HUES6 (cell line): ENCODE results near the gene UBA1.

Experiments
- H3K27ac ChIP-seq: 2 replicates; pipeline ENCODE4 v1.7.0; 2013; ENCODE audit warnings: low read depth, mild to moderate bottlenecking, low read length, inconsistent platforms
- H3K27me3 ChIP-seq: 2 replicates; pipeline ENCODE4 v1.6.1; 2013; ENCODE audit warnings: low read length; ENCODE audit not compliant: control insufficient read depth, insufficient read depth
- H3K36me3 ChIP-seq: 2 replicates; pipeline ENCODE4 v1.6.1; 2013; ENCODE audit warnings: low read length; ENCODE audit not compliant: control insufficient read depth, insufficient read depth
- H3K4me1 ChIP-seq: 2 replicates; pipeline ENCODE4 v1.6.1; 2013; ENCODE audit warnings: low read length; ENCODE audit not compliant: control insufficient read depth, insufficient read depth
- H3K4me3 ChIP-seq: 2 replicates; pipeline ENCODE4 v1.5.1; 2013; ENCODE audit warnings: low read depth, low read length
- H3K9ac ChIP-seq: one replicate; pipeline ENCODE4 v1.6.1; 2013; ENCODE audit warnings: mild to moderate bottlenecking, low read length
- H3K9me3 ChIP-seq: 2 replicates; pipeline ENCODE4 v1.6.1; 2013; ENCODE audit warnings: low read depth, low read length; ENCODE audit not compliant: control insufficient read depth, insufficient read depth

The UBA1 gene

DNA sequence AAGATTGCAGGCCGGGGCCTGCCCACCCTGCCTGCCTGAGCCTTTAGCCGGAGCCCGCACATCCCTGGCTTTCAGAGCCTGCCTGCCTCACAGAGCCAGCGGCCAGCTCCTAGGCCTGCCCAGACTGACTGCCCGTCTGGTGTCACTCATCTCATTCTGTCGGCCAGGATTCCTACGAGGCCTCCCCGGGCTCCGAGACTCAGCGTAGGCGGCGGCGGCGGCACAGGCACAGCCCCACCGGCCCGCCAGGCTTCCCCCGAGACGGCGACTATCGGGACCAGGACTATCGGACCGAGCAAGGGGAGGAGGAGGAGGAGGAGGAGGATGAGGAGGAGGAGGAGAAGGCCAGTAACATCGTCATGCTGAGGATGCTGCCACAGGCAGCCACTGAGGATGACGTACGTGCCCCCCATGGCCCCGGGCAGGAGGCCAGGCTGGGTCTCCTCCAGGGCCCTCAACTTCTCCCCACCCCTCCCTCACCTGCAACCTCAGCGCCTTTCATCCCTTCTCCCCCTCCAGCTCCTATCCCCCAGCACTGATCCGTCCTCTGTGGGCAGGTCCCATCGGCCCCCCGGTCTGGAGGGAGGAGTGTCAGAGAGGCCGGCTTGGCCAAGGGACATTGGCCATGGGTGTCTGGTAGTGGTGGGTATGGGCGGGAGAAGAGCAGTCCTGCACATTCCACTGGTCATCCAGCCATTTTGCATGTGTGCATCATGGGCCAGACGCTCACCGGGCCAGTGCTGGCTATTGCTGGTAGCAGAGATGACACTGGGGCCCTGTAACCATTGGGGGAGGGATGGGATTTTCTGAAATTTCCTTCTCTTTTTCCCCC, 22.6 kb upstream of the UBA1 start:
- no peaks in the 10 kb centered on the region for H3K4me1 ChIP-seq
- H3K27ac ChIP-seq: no peak overlapping the region
- peaks cover 74% of the 10 kb centered on the region for H3K36me3 ChIP-seq
- no peaks in the 10 kb centered on the region for H3K27me3 ChIP-seq
- no peak overlapping the region for H3K4me3 ChIP-seq
- H3K9me3 ChIP-seq: no peaks in the 10 kb centered on the region
- no peak overlapping the region for H3K9ac ChIP-seq

GRCh38 chrX:47171996-47172395, 21.6 kb upstream of the UBA1 start:
- H3K9me3 ChIP-seq: no peaks in the 10 kb centered on the region
- no peaks in the 10 kb centered on the region; the same call in 1 of the 2 replicates for H3K27me3 ChIP-seq
- no peak overlapping the region for H3K27ac ChIP-seq
- no peak overlapping the region for H3K4me3 ChIP-seq
- no peaks in the 10 kb centered on the region for H3K4me1 ChIP-seq
- peaks cover 84% of the 10 kb centered on the region for H3K36me3 ChIP-seq
- no peak overlapping the region for H3K9ac ChIP-seq

DNA sequence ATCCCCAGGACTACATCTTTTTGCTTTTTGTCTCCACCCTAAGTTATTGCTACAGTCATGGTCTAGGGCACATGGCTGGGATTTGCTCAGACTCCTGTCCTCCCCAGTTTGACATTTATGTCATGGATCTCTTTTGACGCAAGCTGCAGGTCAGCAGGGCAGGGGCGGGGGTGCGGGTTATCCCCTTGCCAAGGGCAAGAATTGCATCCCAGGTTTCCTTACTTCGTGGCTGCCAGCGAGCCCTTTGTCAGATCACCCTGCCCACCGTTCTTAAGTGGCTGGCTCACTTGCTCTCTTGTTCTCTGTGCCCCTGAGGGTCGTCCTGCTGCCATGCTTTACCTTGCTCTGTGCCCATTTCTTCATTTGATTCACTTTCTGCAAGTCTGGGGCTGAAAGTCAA, 21.1 kb upstream of the UBA1 start:
- Histone ChIP-seq H3K27ac (no peak overlapping the region), H3K4me3 (no peak overlapping the region), H3K27me3 (no peaks in the 10 kb centered on the region; the same call in 1 of the 2 replicates), H3K4me1 (no peaks in the 10 kb centered on the region), H3K9ac (no peak overlapping the region), H3K9me3 (no peaks in the 10 kb centered on the region), H3K36me3 (peaks cover 89% of the 10 kb centered on the region)

GRCh38 chrX:47172971-47173792, 20.4 kb upstream of the UBA1 start:
- H3K27ac ChIP-seq: no peak overlapping the region
- no peak overlapping the region for H3K9ac ChIP-seq
- H3K36me3 ChIP-seq: peaks cover 95% of the 10 kb centered on the region
- H3K4me1 ChIP-seq: no peaks in the 10 kb centered on the region
- H3K9me3 ChIP-seq: no peaks in the 10 kb centered on the region
- no peaks in the 10 kb centered on the region; the same call in 1 of the 2 replicates for H3K27me3 ChIP-seq
- no peak overlapping the region for H3K4me3 ChIP-seq

DNA sequence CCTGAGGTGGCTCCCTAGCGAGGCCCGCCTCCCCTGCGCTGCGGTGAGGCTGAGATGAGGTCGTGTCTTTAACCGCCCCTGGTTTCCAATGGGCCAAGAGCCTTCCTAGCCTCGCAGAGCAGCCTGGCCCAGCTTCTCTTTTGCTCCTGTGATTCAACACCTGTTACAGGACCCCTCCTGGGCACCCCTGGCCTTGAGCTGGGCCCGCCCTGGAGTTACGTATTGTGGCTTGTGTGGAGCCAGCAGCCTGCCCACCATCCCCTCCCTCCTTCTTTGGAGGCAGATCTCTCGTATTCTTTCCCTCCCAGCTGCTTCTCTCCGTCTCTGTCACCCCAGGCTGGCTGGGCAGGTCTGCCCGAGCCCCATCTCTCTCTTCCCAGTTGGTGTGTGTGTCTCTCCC, 19.3 kb upstream of the UBA1 start:
- Histone ChIP-seq H3K36me3 (peaks cover 99% of the 10 kb centered on the region), H3K9me3 (no peaks in the 10 kb centered on the region), H3K4me3 (no peak overlapping the region), H3K27me3 (no peaks in the 10 kb centered on the region; the same call in 1 of the 2 replicates), H3K4me1 (no peaks in the 10 kb centered on the region), H3K9ac (no peak overlapping the region), H3K27ac (no peak overlapping the region)

- Histone ChIP-seq H3K4me1 (no peaks in the 10 kb centered on the region), H3K27ac (no peak overlapping the region), H3K4me3 (no peak overlapping the region), H3K27me3 (no peaks in the 10 kb centered on the region; the same call in 1 of the 2 replicates), H3K9me3 (no peaks in the 10 kb centered on the region), H3K36me3 (peaks cover 99% of the 10 kb centered on the region), H3K9ac (no peak overlapping the region)
Measured at GRCh38 chrX:47174846-47175587, 18.6 kb upstream of the UBA1 start.

DNA sequence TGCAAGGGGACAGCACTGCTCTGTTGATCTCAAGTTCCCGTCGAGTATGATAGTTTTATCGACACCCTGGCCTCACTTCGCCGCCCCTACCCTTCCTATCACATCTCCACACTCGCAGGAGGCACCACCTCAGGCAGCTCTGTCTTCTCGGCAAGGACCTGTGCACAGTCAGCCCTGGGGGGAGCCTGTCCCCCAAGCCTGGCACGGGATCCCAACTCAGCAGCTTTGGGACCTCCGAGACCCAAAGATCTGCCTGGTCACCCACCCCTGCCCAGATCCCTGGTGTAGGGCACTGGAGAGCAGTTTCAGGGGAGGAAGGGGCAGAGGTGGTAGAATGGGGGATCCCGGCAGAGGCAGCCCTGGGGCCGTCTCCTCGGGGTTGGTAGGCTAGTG, 18.0 kb upstream of the UBA1 start:
- Histone ChIP-seq H3K4me1 (no peaks in the 10 kb centered on the region), H3K27ac (no peak overlapping the region), H3K9me3 (no peaks in the 10 kb centered on the region), H3K4me3 (no peak overlapping the region), H3K36me3 (peaks cover 99% of the 10 kb centered on the region), H3K9ac (no peak overlapping the region), H3K27me3 (no peaks in the 10 kb centered on the region; the same call in 1 of the 2 replicates)

DNA sequence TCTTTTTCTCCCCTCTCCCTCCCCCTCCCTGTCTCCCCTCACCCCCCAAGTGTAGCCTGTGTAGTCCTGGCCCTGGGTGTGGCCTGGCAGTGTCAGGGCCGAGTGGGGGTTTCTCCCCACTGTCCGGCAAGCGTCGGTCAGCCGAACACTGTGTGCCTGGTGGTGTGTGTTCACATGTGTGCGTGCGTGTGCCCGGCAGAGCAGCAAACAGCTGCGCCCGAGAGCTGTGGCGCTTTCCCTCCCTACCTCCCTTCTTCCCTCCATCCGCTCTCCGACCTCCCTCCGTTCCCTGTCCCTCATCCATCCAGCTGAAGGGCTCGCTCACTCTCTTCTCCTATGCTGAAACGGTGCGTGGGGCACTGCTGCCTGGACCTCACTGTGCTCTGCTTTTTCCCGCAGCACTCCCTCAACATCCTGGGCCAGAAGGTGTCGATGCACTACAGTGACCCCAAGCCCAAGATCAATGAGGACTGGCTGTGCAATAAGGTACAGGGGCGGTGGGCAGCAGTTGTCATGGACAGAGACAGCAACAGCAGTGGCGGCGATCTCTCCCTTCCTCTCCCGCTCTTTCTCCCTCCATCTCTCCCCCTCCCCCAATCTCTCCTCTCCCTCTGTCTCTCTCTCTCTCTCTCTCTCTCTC, 17.4 kb upstream of the UBA1 start:
- Histone ChIP-seq H3K9ac (peak overlapping the region; percentile 37), H3K4me1 (no peaks in the 10 kb centered on the region), H3K4me3 (no peak overlapping the region), H3K9me3 (no peaks in the 10 kb centered on the region), H3K36me3 (peaks cover 98% of the 10 kb centered on the region), H3K27me3 (no peaks in the 10 kb centered on the region; the same call in 1 of the 2 replicates), H3K27ac (no peak overlapping the region)

GRCh38 chrX:47177079-47177478, 16.6 kb upstream of the UBA1 start:
- H3K9me3 ChIP-seq: no peaks in the 10 kb centered on the region
- H3K4me1 ChIP-seq: no peaks in the 10 kb centered on the region
- no peak overlapping the region for H3K4me3 ChIP-seq
- no peak overlapping the region for H3K9ac ChIP-seq
- no peaks in the 10 kb centered on the region; the same call in 1 of the 2 replicates for H3K27me3 ChIP-seq
- peaks cover 98% of the 10 kb centered on the region for H3K36me3 ChIP-seq
- no peak overlapping the region for H3K27ac ChIP-seq

GRCh38 chrX:47178337-47178736, 15.3 kb upstream of the UBA1 start:
- Histone ChIP-seq H3K9ac (no peak overlapping the region), H3K4me1 (no peaks in the 10 kb centered on the region), H3K4me3 (no peak overlapping the region), H3K36me3 (peaks cover 95% of the 10 kb centered on the region), H3K9me3 (no peaks in the 10 kb centered on the region), H3K27me3 (no peaks in the 10 kb centered on the region; the same call in 1 of the 2 replicates), H3K27ac (no peak overlapping the region)
